Ovary (tissue), 3 donors: ENCODE data around the gene KRTAP4-7.
"Not testable (repeated sequence)": the region's sequence is repeated elsewhere in the genome, so short reads cannot be mapped to it uniquely, and the experiment has no call there.

Experiments
- POLR2A ChIP-seq: fragments of 450-650 bp; IDR thresholded peaks from one replicate; pipeline ENCODE4 v1.6.1; 2017; ENCODE audit warnings: antibody characterized with exemption, mild to moderate bottlenecking, moderate library complexity
- TF ChIP-seq, protein P1 (sequence below), 3 donors: fragments of 450-650 bp in 2 of 3; fragments of 200-600 bp in 1 of 3; IDR thresholded peaks; one replicate each; pipeline versions ENCODE4 v1.5.1 to v1.8.0; 2016 to 2022; ENCODE audit warnings: antibody characterized with exemption in 3 of 3, mild to moderate bottlenecking in 1 of 3
- donor health status: DM: no; HTN: no; CAD: no.

DNA sequence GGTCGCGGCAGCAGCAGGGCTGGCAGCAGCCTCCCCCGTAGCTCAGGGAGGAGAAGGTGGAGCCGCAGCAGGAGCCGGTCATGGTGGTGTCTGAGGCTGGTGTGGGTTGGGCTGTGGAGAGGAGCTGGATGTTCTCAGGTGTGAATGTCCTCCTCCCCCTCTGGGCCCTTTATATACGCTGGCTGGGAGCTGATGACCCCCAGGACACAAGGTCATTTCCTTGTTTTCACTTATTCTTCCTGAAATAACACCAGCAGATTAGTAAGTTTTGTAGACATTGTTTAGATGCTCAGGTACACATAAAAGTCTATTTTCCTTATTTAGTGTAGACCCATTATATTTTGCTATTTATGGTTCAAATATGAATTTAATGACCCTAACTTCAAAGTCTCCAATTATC lies 28.8 kb upstream of the KRTAP4-7 start, which contains the start of gene KRTAP2-2:
- TF ChIP-seq, protein P1, sequence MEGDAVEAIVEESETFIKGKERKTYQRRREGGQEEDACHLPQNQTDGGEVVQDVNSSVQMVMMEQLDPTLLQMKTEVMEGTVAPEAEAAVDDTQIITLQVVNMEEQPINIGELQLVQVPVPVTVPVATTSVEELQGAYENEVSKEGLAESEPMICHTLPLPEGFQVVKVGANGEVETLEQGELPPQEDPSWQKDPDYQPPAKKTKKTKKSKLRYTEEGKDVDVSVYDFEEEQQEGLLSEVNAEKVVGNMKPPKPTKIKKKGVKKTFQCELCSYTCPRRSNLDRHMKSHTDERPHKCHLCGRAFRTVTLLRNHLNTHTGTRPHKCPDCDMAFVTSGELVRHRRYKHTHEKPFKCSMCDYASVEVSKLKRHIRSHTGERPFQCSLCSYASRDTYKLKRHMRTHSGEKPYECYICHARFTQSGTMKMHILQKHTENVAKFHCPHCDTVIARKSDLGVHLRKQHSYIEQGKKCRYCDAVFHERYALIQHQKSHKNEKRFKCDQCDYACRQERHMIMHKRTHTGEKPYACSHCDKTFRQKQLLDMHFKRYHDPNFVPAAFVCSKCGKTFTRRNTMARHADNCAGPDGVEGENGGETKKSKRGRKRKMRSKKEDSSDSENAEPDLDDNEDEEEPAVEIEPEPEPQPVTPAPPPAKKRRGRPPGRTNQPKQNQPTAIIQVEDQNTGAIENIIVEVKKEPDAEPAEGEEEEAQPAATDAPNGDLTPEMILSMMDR (IDR thresholded peaks at IDR 0.05) = not testable (repeated sequence)
- TF ChIP-seq POLR2A = not testable (repeated sequence)
